GM10266 (cell line): Measurements from ENCODE around the gene RAX2.

Experiments used
- DNase-seq: peaks from one replicate; pipeline ENCODE4 v3.0.0; 2012; ENCODE audit errors: extremely low spot score
- TF ChIP-seq, protein P1 (sequence below): IDR thresholded peaks from 2 replicates; pipeline ENCODE4 v1.5.1; 2012; ENCODE audit warnings: mild to moderate bottlenecking, low read depth; ENCODE audit not compliant: control insufficient read depth, insufficient read depth; ENCODE audit errors: missing control alignments

Gene RAX2

DNA sequence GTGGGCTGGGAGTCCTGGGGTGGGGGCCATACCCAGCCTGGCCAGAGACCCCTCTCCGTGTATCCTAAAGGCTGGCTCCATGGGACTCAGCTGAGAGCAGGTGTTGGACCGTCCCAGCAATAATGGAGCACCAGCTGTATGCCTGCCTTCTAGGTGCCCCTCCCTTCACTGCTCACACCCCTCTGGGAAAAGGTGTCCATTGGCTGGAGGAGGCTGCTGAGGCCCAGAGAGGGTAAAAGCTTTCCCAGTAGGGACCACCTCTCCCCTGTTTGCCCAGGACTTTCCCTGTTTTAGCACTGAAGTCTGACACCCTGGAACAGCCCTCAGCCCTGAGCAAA, 3.3 kb upstream of the RAX2 start:
- DNase-seq, result no peak
- TF ChIP-seq, protein P1, sequence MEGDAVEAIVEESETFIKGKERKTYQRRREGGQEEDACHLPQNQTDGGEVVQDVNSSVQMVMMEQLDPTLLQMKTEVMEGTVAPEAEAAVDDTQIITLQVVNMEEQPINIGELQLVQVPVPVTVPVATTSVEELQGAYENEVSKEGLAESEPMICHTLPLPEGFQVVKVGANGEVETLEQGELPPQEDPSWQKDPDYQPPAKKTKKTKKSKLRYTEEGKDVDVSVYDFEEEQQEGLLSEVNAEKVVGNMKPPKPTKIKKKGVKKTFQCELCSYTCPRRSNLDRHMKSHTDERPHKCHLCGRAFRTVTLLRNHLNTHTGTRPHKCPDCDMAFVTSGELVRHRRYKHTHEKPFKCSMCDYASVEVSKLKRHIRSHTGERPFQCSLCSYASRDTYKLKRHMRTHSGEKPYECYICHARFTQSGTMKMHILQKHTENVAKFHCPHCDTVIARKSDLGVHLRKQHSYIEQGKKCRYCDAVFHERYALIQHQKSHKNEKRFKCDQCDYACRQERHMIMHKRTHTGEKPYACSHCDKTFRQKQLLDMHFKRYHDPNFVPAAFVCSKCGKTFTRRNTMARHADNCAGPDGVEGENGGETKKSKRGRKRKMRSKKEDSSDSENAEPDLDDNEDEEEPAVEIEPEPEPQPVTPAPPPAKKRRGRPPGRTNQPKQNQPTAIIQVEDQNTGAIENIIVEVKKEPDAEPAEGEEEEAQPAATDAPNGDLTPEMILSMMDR, result no peak

DNA sequence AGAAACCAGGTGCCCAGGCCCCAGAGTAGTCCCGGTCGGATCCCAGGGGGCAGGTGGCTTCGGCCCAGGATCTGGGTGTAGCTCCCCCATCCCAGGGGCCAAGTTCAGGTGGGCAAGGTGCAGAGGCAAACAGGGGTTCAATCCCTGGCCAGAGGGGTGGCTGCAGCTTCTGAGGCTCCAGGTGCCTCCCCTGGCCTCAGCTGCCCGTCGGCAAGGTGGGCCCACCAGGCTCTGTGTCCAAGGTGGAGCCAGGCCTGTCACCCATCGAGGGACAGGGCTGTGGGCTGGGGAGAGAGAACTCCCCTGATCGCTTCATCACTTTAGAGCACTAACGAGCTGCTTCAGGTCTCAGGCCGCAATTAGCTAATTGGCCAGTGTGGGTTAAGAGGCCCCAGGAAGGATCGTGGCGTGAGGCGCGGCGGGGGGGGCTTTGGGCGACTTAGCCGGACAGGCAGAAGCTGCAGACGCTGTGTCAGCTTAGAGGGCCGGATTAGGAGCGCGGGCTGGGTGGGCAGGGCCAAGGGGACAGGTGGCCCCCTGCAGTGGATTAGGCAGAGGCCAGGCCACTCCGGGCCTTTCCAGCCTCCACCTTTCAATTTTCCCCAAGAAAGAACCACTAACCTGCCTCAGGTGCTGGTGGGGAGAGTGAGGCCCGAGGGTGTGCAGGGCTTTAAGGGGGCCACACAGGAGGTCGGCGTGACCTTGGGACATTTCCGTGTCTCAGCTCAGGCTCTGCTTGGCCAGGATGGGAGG, 2.8 kb upstream of the RAX2 start:
- TF ChIP-seq, protein P1, result no peak
- no peak for DNase-seq

DNA sequence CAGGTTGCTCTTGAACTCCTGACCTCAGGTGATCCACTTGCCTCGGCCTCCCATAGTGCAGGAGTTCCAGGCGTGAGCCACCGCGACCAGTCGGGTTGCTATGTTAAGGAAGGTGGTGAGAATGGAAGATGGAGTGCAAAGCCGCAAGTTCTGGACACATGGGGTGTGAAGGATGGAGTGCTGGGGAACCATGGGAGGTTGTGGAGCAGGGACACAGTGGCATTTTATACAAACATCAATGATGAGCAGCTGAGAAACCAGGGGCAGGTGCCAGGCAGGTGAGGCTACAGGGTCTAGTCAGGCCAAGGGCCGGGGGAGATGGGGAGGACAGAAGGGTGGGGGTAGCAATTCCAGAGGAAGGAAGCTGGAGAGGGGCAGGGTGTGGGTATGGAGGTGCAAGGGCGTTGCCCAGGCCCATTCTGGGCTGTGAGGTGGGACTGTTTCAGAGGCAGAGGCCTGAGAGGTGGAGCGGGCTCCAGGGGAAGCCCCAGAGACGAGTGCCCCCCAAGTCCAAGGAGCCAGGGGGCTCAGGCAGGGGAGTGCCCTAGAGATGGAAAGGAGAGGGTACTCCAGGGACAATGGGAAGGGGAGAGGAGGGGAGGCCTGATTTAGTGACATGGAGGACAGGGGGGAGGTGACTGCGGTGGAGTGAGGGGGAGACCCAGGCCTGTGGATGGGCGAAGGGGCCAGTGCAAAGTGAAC, 1.9 kb upstream of the RAX2 start:
- no peak for DNase-seq
- TF ChIP-seq, protein P1, result no peak

DNA sequence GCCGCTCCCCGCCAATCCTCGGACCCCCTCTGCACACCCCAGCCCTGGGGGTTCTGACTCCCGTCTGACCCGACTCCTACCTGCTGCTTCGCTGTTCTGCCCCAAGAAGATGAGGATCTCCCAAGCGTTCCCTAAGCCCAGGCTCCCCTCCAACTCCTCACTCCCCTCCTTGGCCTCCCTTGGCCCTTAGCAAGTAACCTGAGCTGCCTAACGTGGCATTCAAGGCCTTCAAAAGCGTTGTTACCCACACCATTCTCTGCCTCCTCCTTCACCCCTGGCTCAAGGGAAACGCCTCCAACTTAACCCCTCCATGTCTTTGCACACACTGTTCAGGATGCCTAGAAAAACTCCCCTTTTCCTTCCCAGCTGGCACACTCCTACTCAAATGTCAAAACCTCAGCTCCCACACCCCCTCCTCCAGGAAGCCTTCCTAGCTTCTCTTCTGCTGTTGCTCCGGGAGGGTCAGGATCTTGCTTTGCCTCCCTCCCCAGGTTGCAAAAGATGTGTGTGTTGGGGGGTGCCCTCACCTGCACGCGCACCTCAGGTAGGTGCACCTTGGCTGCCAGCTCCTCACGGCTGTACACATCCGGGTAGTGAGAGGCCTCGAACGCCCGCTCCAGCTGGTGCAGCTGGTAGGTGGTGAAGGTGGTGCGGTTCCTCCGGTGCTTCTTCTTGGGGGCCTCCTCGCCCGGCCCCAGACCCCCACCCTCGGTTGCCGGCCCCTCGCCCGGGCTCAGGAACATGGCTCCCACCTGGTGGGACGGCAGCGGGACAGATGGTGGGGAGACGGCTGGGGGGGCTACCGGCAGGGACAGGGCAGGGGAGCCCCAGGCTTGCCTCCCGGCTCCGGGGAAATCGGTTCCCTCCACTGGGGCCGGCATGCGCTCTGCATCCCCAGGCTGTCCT, 775 bp downstream of the RAX2 start:
- DNase-seq, result no peak
- TF ChIP-seq, protein P1, result no peak

DNA sequence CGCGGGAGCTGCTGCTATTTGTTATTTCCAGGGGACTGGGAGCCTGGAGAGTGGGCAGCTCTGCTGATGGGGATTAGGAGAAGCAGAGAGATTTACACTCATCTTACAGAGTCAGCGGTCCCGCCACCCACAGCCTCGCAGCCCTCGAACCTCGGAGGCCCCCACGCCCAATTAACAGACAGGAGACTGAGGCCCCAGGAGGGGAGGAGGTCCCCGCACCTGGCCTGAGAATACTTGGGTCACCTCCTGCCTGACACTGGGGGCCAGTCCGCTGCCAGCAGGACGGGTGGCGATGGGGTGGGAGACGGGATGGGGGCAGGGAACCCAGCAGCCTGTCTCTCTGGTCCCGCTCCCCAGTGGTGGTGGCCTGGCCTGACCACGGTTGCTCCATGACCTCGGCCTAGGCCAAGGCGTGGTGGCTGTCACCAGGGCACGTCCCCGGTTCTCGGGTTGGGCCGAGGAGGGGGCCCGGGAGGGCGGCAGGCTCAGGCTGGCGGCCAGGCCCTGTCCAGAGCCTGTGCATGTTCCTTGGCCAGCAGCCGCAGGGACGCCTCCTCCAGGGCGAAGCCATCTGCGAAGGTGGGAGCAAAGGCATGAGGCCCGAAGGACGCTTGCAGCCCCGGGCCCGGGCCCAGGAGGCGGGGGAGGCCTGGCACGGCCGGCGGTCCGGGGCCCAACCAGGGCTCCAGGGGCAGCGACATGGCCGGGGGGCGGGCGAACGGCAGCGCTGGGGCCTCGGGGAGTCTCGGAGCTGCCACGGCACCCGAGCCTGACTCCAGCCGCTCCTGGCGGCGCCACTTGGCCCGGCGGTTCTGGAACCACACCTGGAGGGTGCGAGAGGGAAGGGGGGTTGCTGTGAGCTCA, 1.7 kb downstream of the RAX2 start:
- DNase-seq, result no peak
- TF ChIP-seq, protein P1, result no peak

- TF ChIP-seq, protein P1, result no peak
- no peak for DNase-seq
Observed at GRCh38 chr19:3769494-3769893, 2.5 kb downstream of the RAX2 start.
